Liver (tissue), 3 donors: ENCODE results near the gene DMRTB1.

ENCODE experiments used
- EGR1 ChIP-seq, 2 donors: IDR thresholded peaks; 2 replicates each; pipeline ENCODE4 v1.6.1; 2016 to 2018; ENCODE audit warnings: antibody characterized with exemption in 2 of 2, low read depth in 2 of 2
- GABPA ChIP-seq, 2 donors: IDR thresholded peaks in 1 of 2; conservative IDR thresholded peaks in 1 of 2; 2 replicates each; pipeline ENCODE4 v1.6.1; 2016; ENCODE audit warnings: antibody characterized with exemption in 2 of 2, mild to moderate bottlenecking in 1 of 2, moderate library complexity in 1 of 2
- JUND ChIP-seq, 2 donors: IDR thresholded peaks; 2 replicates each; pipeline ENCODE4 v1.6.1; 2016; ENCODE audit warnings: antibody characterized with exemption in 2 of 2
- YY1 ChIP-seq: IDR thresholded peaks from 2 replicates; pipeline ENCODE4 v1.6.1; 2016; ENCODE audit warnings: antibody characterized with exemption, mild to moderate bottlenecking
- TF ChIP-seq, protein P1 (sequence below): IDR thresholded peaks from 2 replicates; pipeline ENCODE4 v1.6.1; 2016; ENCODE audit warnings: antibody characterized with exemption, mild to moderate bottlenecking
- TF ChIP-seq, protein P2 (sequence below): fragments of 150-350 bp; IDR thresholded peaks from 2 replicates; pipeline ENCODE4 v1.5.1; 2017; ENCODE audit warnings: improper control_type of control experiment, low read depth, low read length; ENCODE audit not compliant: missing input control
- donor health status: healthy.
- donor health status: healthy.

DNA sequence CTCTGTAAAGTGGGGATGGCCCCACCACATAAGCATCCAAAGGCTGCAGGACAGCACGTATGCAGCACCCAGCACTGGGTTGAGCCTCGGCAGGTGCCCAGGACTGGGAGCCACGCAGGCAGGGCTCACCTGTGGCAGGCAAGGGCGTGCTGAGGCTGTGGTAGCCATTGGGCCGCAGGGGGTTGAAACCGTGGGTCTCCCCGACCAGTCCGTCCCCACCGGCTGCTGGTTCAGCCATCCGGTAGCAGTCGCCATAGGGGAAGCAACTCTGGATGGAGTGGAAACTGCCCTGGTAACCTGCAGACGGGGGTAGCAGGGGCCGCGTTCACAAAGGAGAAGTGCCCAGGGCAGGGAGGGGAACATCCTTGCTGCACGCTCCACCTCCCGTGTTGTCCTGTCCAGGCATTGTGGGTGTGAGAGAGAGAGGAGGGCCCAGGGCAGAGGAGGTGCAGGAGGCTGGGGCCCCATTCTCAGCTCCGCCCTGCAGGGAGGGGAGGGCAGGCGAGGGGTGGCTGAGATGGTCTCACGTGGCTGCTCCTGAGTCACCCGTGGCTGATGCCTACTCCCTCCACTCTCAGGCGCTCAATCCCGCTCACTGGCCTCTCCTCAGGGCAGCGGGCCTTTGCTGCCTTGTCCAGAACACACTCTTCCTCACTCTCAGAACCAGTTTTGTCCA is 49.9 kb downstream of the DMRTB1 start:
- TF ChIP-seq, protein P1, sequence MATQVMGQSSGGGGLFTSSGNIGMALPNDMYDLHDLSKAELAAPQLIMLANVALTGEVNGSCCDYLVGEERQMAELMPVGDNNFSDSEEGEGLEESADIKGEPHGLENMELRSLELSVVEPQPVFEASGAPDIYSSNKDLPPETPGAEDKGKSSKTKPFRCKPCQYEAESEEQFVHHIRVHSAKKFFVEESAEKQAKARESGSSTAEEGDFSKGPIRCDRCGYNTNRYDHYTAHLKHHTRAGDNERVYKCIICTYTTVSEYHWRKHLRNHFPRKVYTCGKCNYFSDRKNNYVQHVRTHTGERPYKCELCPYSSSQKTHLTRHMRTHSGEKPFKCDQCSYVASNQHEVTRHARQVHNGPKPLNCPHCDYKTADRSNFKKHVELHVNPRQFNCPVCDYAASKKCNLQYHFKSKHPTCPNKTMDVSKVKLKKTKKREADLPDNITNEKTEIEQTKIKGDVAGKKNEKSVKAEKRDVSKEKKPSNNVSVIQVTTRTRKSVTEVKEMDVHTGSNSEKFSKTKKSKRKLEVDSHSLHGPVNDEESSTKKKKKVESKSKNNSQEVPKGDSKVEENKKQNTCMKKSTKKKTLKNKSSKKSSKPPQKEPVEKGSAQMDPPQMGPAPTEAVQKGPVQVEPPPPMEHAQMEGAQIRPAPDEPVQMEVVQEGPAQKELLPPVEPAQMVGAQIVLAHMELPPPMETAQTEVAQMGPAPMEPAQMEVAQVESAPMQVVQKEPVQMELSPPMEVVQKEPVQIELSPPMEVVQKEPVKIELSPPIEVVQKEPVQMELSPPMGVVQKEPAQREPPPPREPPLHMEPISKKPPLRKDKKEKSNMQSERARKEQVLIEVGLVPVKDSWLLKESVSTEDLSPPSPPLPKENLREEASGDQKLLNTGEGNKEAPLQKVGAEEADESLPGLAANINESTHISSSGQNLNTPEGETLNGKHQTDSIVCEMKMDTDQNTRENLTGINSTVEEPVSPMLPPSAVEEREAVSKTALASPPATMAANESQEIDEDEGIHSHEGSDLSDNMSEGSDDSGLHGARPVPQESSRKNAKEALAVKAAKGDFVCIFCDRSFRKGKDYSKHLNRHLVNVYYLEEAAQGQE, result no peak
- TF ChIP-seq JUND (IDR thresholded peaks at IDR 0.05), result no peak
- TF ChIP-seq, protein P2, sequence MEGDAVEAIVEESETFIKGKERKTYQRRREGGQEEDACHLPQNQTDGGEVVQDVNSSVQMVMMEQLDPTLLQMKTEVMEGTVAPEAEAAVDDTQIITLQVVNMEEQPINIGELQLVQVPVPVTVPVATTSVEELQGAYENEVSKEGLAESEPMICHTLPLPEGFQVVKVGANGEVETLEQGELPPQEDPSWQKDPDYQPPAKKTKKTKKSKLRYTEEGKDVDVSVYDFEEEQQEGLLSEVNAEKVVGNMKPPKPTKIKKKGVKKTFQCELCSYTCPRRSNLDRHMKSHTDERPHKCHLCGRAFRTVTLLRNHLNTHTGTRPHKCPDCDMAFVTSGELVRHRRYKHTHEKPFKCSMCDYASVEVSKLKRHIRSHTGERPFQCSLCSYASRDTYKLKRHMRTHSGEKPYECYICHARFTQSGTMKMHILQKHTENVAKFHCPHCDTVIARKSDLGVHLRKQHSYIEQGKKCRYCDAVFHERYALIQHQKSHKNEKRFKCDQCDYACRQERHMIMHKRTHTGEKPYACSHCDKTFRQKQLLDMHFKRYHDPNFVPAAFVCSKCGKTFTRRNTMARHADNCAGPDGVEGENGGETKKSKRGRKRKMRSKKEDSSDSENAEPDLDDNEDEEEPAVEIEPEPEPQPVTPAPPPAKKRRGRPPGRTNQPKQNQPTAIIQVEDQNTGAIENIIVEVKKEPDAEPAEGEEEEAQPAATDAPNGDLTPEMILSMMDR, result no peak
- no peak for TF ChIP-seq GABPA (IDR thresholded peaks at IDR 0.05 in 1 of 2, conservative IDR thresholded peaks at IDR 0.05 in 1 of 2)
- no peak for TF ChIP-seq YY1
- TF ChIP-seq EGR1 (IDR thresholded peaks at IDR 0.05; ENCODE audit: low read depth in 2 of 2), result no peak
